Breast epithelium (tissue), 4 donors: ENCODE measurements around the gene EMILIN2. TPM values are rescaled to one million over a fixed set of nuclear protein-coding genes. Genes with fewer than 3 reads are reported as not detected.

Experiments used
- DNase-seq, 2 donors: peaks; one replicate each; pipeline ENCODE4 v3.0.0-alpha.2; 2019; ENCODE audit warnings: low spot score in 2 of 2
- H3K27ac ChIP-seq, 2 donors: fragments of 200-600 bp; sonication (generic) in 1 of 2; one replicate each; pipeline ENCODE4 v1.5.1; 2016 to 2019; ENCODE audit warnings: mild to moderate bottlenecking in 1 of 2
- H3K27me3 ChIP-seq, 2 donors: fragments of 200-600 bp; sonication (generic) in 1 of 2; one replicate each; pipeline versions ENCODE4 v1.5.1 to v1.6.0; 2017 to 2019; ENCODE audit warnings: control low read depth in 1 of 2, mild to moderate bottlenecking in 1 of 2
- H3K36me3 ChIP-seq: fragments of 200-600 bp; one replicate; pipeline ENCODE4 v1.5.1; 2019
- H3K4me1 ChIP-seq, 2 donors: fragments of 200-600 bp; sonication (generic); one replicate each; pipeline ENCODE4 v1.5.1; 2016 to 2019; ENCODE audit warnings: control low read depth in 1 of 2
- H3K4me3 ChIP-seq, 3 donors: fragments of 200-600 bp; sonication (generic); 1 replicate in 2 of 3; 2 replicates in 1 of 3; pipeline ENCODE4 v1.5.1; 2016 to 2019; ENCODE audit warnings: mild to moderate bottlenecking in 3 of 3, moderate library complexity in 2 of 3
- H3K9me3 ChIP-seq, 2 donors: fragments of 200-600 bp; sonication (generic) in 1 of 2; one replicate each; pipeline ENCODE4 v1.5.1; 2016 to 2019; ENCODE audit warnings: control low read depth in 1 of 2
- POLR2A ChIP-seq: fragments of 450-650 bp; IDR thresholded peaks from one replicate; pipeline ENCODE4 v1.6.1; 2016; ENCODE audit warnings: antibody characterized with exemption, mild to moderate bottlenecking, moderate library complexity
- POLR2AphosphoS5 ChIP-seq, 3 donors: sonication (generic); formaldehyde crosslinking; IDR thresholded peaks; one replicate each; pipeline ENCODE4 v1.6.1; 2017; ENCODE audit warnings: antibody characterized with exemption in 3 of 3
- intact Hi-C: fragments of 100-400 bp; cut with DNase I; formaldehyde crosslinking; loops from one replicate; pipeline ENCODE4 v1.15.1; 2023; ENCODE audit warnings: low total_unique reads
- total RNA-seq, 3 donors: library from RNA; depleted of rRNA; stranded (reverse); fragments of >200 nt; gene quantifications; one replicate each; pipeline ENCODE4 v1.1.0, GENCODE V29; 2016
- TF ChIP-seq, protein P1 (sequence below), 3 donors: fragments of 450-650 bp; IDR thresholded peaks; one replicate each; pipeline ENCODE4 v1.5.1; 2016 to 2017; ENCODE audit warnings: antibody characterized with exemption in 3 of 3, mild to moderate bottlenecking in 3 of 3, moderate library complexity in 3 of 3

EMILIN2 gene
- total RNA-seq, 3 donors from 2014 or later = 23.9 to 45.1 (median 32.4) TPM

DNA sequence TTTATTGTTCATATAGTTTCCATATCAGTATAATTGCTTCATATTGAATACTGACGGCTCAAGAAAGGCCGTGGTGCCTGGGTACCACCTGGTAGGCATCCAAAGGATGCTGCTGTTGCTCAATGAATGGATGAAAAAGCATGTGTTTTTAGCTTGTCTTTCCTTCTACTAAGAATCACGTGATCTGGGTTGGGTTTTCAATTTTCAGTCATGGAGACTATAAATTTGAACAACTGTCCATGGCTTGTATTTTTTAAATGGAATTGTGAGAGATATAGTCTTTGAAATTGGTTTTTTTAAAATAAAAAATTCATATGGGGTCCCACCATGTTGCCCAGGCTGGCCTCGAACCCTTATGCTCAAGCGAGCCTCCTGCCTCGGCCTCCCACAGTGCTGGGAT lies 25.3 kb downstream of the EMILIN2 start:
- Histone ChIP-seq H3K36me3 (no peaks in the 10 kb centered on the region), H3K9me3 (no peaks in the 10 kb centered on the region), H3K4me1 (no peaks in the 10 kb centered on the region), H3K4me3 (no peak overlapping the region), H3K27me3 (no peaks in the 10 kb centered on the region), H3K27ac (no peak overlapping the region)
- TF ChIP-seq POLR2AphosphoS5 (IDR thresholded peaks at IDR 0.05) (no peak), POLR2A (no peak)
- TF ChIP-seq, protein P1, sequence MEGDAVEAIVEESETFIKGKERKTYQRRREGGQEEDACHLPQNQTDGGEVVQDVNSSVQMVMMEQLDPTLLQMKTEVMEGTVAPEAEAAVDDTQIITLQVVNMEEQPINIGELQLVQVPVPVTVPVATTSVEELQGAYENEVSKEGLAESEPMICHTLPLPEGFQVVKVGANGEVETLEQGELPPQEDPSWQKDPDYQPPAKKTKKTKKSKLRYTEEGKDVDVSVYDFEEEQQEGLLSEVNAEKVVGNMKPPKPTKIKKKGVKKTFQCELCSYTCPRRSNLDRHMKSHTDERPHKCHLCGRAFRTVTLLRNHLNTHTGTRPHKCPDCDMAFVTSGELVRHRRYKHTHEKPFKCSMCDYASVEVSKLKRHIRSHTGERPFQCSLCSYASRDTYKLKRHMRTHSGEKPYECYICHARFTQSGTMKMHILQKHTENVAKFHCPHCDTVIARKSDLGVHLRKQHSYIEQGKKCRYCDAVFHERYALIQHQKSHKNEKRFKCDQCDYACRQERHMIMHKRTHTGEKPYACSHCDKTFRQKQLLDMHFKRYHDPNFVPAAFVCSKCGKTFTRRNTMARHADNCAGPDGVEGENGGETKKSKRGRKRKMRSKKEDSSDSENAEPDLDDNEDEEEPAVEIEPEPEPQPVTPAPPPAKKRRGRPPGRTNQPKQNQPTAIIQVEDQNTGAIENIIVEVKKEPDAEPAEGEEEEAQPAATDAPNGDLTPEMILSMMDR (IDR thresholded peaks at IDR 0.05) = no peak
- DNase-seq = no peak
- intact Hi-C loops = no loop called here

DNA sequence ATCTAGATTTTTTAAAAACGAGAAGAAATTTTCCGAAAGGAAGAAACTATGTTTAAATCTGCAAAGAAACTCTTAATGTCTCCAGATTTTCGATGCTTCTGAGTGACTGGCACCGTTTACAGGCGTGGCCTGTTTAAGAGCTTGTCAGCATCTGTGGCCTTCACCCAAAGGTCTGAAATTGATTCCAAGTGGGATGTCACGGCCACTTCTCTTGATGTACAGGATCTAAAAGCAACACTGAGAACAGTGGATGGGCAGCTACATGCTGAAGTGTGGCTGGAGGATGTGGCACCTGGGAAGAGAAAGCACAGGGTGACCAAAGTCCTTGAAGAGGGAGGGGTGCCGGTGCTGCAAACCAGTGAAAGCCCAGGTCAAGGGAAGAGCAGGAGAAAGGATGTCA lies 28.0 kb downstream of the EMILIN2 start:
- Histone ChIP-seq H3K9me3 (no peaks in the 10 kb centered on the region), H3K4me3 (no peak overlapping the region), H3K27ac (peak overlapping the region; percentile 33 to 56), H3K27me3 (no peaks in the 10 kb centered on the region), H3K4me1 (no peaks in the 10 kb centered on the region), H3K36me3 (no peaks in the 10 kb centered on the region)
- intact Hi-C loops = no loop called here
- DNase-seq = no peak
- TF ChIP-seq POLR2A = no peak

DNA sequence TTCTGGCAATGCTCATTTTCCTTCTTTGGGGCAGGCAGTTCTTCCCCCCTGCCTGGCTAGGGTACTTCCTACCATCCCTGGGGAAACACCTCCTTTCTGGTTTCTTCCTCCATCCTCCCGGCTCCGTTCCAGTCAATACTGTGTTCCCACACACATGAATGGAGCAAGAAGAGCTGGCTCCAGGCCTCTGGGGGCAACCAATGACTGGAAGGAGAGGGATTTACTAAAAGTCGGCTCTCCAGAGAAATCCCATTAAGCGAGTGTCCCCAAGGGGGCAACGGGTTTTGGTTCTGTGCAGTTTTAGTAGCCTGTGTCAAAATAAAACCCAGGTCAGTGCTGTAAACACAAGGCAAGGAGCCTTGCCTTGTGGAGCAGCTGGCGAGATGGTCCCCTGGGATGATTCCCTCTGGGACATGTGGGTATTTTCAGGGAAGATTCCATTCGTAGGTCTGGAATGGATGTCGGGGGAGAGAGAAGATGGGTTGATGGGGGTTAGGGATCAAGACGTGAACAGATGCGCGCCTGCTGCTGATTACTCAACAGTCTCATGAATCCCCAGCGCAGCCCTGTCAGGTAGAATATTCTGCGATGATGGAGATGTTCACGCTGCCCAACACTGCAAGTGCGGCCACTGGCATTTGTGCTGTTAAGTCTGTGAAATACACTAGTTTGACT lies 32.0 kb downstream of the EMILIN2 start:
- no peaks in the 10 kb centered on the region for H3K27me3 ChIP-seq
- H3K4me1 ChIP-seq = no peaks in the 10 kb centered on the region
- DNase-seq = no peak
- intact Hi-C loops = no loop called here
- no peaks in the 10 kb centered on the region for H3K36me3 ChIP-seq
- TF ChIP-seq, protein P1 (IDR thresholded peaks at IDR 0.05) = no peak
- no peak for TF ChIP-seq POLR2A
- no peak for TF ChIP-seq POLR2AphosphoS5 (IDR thresholded peaks at IDR 0.05)
- H3K27ac ChIP-seq = peak overlapping the region in 1 of 2 donors; percentile 32
- H3K9me3 ChIP-seq = no peaks in the 10 kb centered on the region
- H3K4me3 ChIP-seq = no peak overlapping the region

DNA sequence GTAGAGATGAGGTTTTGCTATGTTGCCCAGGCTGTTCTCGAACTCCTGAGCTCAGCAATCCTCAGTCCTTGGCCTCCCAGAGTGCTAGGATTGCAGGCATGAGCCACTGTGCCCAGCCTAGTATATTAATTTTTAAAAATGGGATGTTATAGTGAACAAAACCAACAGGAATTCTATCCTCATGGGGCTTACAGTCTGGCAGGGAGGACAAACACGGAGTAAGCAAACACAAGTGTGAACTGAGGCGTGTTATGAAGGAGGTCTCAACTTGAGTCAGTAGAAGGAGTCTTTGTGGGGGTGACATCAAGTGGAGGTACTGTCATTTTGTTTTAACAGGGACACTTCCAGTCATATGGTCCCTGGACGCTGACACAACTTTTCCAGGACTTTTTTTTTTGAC lies 33.1 kb downstream of the EMILIN2 start:
- DNase-seq = no peak
- TF ChIP-seq POLR2AphosphoS5 (IDR thresholded peaks at IDR 0.05) = no peak
- no peak for TF ChIP-seq POLR2A
- TF ChIP-seq, protein P1 (IDR thresholded peaks at IDR 0.05) = no peak
- Histone ChIP-seq H3K9me3 (no peaks in the 10 kb centered on the region), H3K4me1 (no peaks in the 10 kb centered on the region), H3K27ac (peak overlapping the region in 1 of 2 donors; percentile 90), H3K4me3 (no peak overlapping the region), H3K27me3 (no peaks in the 10 kb centered on the region), H3K36me3 (no peaks in the 10 kb centered on the region)
- intact Hi-C loops = no loop called here

DNA sequence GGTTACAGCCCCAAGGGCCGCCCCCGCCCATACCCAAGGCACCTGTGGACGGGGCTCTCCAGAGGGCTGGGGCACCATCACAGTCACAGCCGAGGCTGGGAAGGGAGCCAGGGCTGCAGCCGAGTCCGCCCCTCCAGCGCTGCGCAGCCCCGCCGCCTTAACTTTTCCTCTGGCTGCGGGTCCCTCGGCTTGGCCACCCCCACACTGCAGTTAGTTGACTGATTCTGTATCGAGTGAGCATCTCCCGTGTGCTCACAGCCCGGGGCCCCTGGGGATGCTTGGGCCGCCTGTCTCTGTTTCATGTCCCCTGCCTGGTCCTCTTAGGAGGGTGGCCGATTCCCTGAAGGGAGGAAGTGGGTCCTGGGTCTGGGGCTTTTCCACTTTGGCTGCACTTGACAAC lies 33.7 kb downstream of the EMILIN2 start:
- Histone ChIP-seq H3K27me3 (no peaks in the 10 kb centered on the region), H3K27ac (peak overlapping the region; percentile 75 to 90), H3K4me3 (peak overlapping the region in 1 of 3 donors; percentile 22), H3K4me1 (no peaks in the 10 kb centered on the region), H3K9me3 (no peaks in the 10 kb centered on the region), H3K36me3 (no peaks in the 10 kb centered on the region)
- TF ChIP-seq POLR2A = no peak
- no peak for TF ChIP-seq POLR2AphosphoS5 (IDR thresholded peaks at IDR 0.05)
- TF ChIP-seq, protein P1 (IDR thresholded peaks at IDR 0.05) = no peak
- no peak for DNase-seq
- intact Hi-C loops = no loop called here
